Activated naive CD4-positive, alpha-beta T cell treated with anti-CD3 and anti-CD28 coated beads, Interleukin-2, amount 50 U/mL, for 72 hours (primary cell): ENCODE data around the gene PDE2A. TPM values are rescaled to one million over a fixed set of nuclear protein-coding genes. Genes with fewer than 3 reads are reported as not detected.

Source experiments
- ATAC-seq, 2 donors: fragments of 150-1000 bp; cut with Tn5 transposase; 2 replicates each; pipeline ENCODE4 v1.10.0; 2021; ENCODE audit warnings: mild to moderate bottlenecking in 2 of 2, moderate library complexity in 2 of 2
- DNase-seq, 2 donors: peaks; one replicate each; pipeline ENCODE4 v3.0.0; 2021 to 2022; ENCODE audit warnings: low spot score in 2 of 2
- H3K27ac Mint-ChIP-seq, 2 donors: one replicate each; pipeline ENCODE4 v1.8.0; 2022; ENCODE audit warnings: mild to moderate bottlenecking in 2 of 2, mixed read lengths in 2 of 2
- H3K36me3 Mint-ChIP-seq, 2 donors: one replicate each; pipeline ENCODE4 v1.8.0; 2022; ENCODE audit warnings: mixed read lengths in 2 of 2
- H3K9me3 Mint-ChIP-seq, 2 donors: one replicate each; pipeline ENCODE4 v1.8.0; 2022; ENCODE audit warnings: mixed read lengths in 2 of 2
- total RNA-seq, 2 donors: library from RNA; stranded (reverse); gene quantifications; one replicate each; pipeline ENCODE4 v1.2.3, GENCODE V29; 2022

The PDE2A gene
- total RNA-seq, 2 donors from 2014 or later = 0.68 to 0.97 TPM

- Mint-ChIP-seq H3K36me3 (no peaks in the 10 kb centered on the region), H3K27ac (no peak overlapping the region), H3K9me3 (no peaks in the 10 kb centered on the region)
- ATAC-seq (no peak), DNase-seq (no peak)
These were observed 36.3 kb downstream of the PDE2A start for GRCh38 chr11:72637926-72638325.

- H3K36me3 Mint-ChIP-seq = no peaks in the 10 kb centered on the region
- ATAC-seq (no peak), DNase-seq (no peak)
- H3K9me3 Mint-ChIP-seq = no peaks in the 10 kb centered on the region
- peak overlapping the region in 1 of 2 donors; percentile 26 for H3K27ac Mint-ChIP-seq
These were observed 37.0 kb downstream of the PDE2A start for GRCh38 chr11:72637198-72637597.

- no peaks in the 10 kb centered on the region for H3K36me3 Mint-ChIP-seq
- ATAC-seq (no peak), DNase-seq (no peak)
- no peaks in the 10 kb centered on the region for H3K9me3 Mint-ChIP-seq
- peak overlapping the region in 1 of 2 donors; percentile 26 for H3K27ac Mint-ChIP-seq
These were observed 37.8 kb downstream of the PDE2A start for GRCh38 chr11:72636376-72636775.

- no peak for DNase-seq
- ATAC-seq = no peak
- Mint-ChIP-seq H3K27ac (no peak overlapping the region), H3K36me3 (no peaks in the 10 kb centered on the region), H3K9me3 (no peaks in the 10 kb centered on the region)
These were observed 38.3 kb downstream of the PDE2A start for GRCh38 chr11:72635933-72636332.

GRCh38 chr11:72635309-72635915, 38.8 kb downstream of the PDE2A start:
- DNase-seq (no peak), ATAC-seq (no peak)
- H3K27ac Mint-ChIP-seq = no peak overlapping the region
- no peaks in the 10 kb centered on the region for H3K36me3 Mint-ChIP-seq
- no peaks in the 10 kb centered on the region for H3K9me3 Mint-ChIP-seq

GRCh38 chr11:72634472-72635095, 39.6 kb downstream of the PDE2A start:
- ATAC-seq = no peak
- Mint-ChIP-seq H3K9me3 (no peaks in the 10 kb centered on the region), H3K27ac (no peak overlapping the region), H3K36me3 (no peaks in the 10 kb centered on the region)
- DNase-seq = no peak

- ATAC-seq (no peak), DNase-seq (no peak)
- Mint-ChIP-seq H3K27ac (no peak overlapping the region), H3K36me3 (no peaks in the 10 kb centered on the region), H3K9me3 (no peaks in the 10 kb centered on the region)
These were observed 40.2 kb downstream of the PDE2A start for GRCh38 chr11:72634016-72634415.

- no peak for ATAC-seq
- no peaks in the 10 kb centered on the region for H3K36me3 Mint-ChIP-seq
- DNase-seq = no peak
- H3K27ac Mint-ChIP-seq = no peak overlapping the region
- H3K9me3 Mint-ChIP-seq = no peaks in the 10 kb centered on the region
These were observed 41.2 kb downstream of the PDE2A start for GRCh38 chr11:72633068-72633467.

- H3K27ac Mint-ChIP-seq = no peak overlapping the region
- no peaks in the 10 kb centered on the region for H3K9me3 Mint-ChIP-seq
- ATAC-seq (peak; percentile 13 to 75), DNase-seq (no peak)
- no peaks in the 10 kb centered on the region for H3K36me3 Mint-ChIP-seq
These were observed 42.2 kb downstream of the PDE2A start for GRCh38 chr11:72631806-72632731.

GRCh38 chr11:72630104-72630852, 43.9 kb downstream of the PDE2A start:
- Mint-ChIP-seq H3K9me3 (no peaks in the 10 kb centered on the region), H3K36me3 (no peaks in the 10 kb centered on the region), H3K27ac (no peak overlapping the region)
- no peak for DNase-seq
- no peak for ATAC-seq

GRCh38 chr11:72629266-72629665, 45.0 kb downstream of the PDE2A start:
- H3K27ac Mint-ChIP-seq = no peak overlapping the region
- H3K36me3 Mint-ChIP-seq = no peaks in the 10 kb centered on the region
- H3K9me3 Mint-ChIP-seq = no peaks in the 10 kb centered on the region
- no peak for DNase-seq
- ATAC-seq = no peak

- Mint-ChIP-seq H3K27ac (no peak overlapping the region), H3K9me3 (no peaks in the 10 kb centered on the region), H3K36me3 (no peaks in the 10 kb centered on the region)
- no peak for DNase-seq
- ATAC-seq = no peak
These were observed 46.5 kb downstream of the PDE2A start for GRCh38 chr11:72627594-72628281.

- Mint-ChIP-seq H3K9me3 (no peaks in the 10 kb centered on the region), H3K36me3 (no peaks in the 10 kb centered on the region), H3K27ac (no peak overlapping the region)
- DNase-seq = no peak
- ATAC-seq = no peak
These were observed 47.7 kb downstream of the PDE2A start for GRCh38 chr11:72626414-72626936.

- no peaks in the 10 kb centered on the region for H3K9me3 Mint-ChIP-seq
- no peak overlapping the region for H3K27ac Mint-ChIP-seq
- ATAC-seq = no peak
- no peak for DNase-seq
- H3K36me3 Mint-ChIP-seq = no peaks in the 10 kb centered on the region
These were observed 48.4 kb downstream of the PDE2A start for GRCh38 chr11:72625691-72626413.

GRCh38 chr11:72624496-72625201, 49.6 kb downstream of the PDE2A start:
- Mint-ChIP-seq H3K27ac (no peak overlapping the region), H3K9me3 (no peaks in the 10 kb centered on the region), H3K36me3 (no peaks in the 10 kb centered on the region)
- no peak for DNase-seq
- ATAC-seq = peak; percentile 26 to 32
